ENCODE data around the gene CHRM4. TPM values are rescaled to one million over a fixed set of nuclear protein-coding genes. Genes with fewer than 3 reads are reported as not detected.

CHRM4 gene
- total and polyA plus RNA-seq, 2 of the 13 experiments (the other 11 are each of a cell fraction or from before 2014, with no cell fraction given) = 0.13 to 0.21 TPM

DNA sequence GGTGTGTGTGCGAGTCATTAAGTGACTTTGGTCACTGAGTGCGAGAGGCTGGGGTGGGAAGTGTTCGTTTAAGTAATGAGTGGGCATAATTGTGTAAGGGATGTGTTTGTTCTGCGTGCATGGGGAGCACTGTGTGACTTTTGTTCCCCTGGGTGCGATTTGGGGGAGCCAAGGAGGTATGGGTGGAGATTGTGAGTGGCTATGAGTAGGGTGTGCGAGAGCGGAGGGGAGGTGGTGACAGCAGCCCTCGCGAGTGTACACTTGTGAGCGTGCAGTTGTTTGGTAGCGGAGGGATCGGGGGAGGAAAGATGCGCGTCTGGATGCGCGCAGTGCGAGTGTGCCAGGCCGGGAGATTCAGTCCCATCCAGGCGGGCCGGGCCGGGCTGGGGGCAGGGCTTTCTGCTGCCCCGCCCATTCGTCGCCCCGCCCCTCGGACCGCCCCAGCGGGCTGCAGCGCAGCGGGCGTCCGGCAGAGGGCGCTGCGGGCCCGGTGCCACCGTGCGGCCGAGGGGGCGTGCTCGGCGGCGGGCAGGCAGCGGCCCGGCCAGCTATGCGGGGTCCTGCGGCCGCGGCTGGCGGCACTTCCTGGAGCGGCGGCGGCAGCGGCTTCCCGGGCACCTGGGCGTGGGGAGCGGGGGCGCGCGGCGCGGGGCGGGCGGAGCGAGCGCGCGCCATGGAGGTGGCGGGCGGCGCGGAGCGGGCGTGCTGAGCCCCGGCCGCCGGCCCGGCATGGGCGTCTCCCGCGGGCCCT, 44.5 kb downstream of the CHRM4 start, which contains the start of gene DGKZ (continued):
- TF ChIP-seq, protein P1, sequence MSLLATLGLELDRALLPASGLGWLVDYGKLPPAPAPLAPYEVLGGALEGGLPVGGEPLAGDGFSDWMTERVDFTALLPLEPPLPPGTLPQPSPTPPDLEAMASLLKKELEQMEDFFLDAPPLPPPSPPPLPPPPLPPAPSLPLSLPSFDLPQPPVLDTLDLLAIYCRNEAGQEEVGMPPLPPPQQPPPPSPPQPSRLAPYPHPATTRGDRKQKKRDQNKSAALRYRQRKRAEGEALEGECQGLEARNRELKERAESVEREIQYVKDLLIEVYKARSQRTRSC (CRISPR knock-in tag; IDR thresholded peaks at IDR 0.05; ENCODE audit: low read depth) = no peak
- no peak for TF ChIP-seq KLF12 (CRISPR knock-in tag; IDR thresholded peaks at IDR 0.05; ENCODE audit: borderline replicate concordance)
- TF ChIP-seq, protein P2, sequence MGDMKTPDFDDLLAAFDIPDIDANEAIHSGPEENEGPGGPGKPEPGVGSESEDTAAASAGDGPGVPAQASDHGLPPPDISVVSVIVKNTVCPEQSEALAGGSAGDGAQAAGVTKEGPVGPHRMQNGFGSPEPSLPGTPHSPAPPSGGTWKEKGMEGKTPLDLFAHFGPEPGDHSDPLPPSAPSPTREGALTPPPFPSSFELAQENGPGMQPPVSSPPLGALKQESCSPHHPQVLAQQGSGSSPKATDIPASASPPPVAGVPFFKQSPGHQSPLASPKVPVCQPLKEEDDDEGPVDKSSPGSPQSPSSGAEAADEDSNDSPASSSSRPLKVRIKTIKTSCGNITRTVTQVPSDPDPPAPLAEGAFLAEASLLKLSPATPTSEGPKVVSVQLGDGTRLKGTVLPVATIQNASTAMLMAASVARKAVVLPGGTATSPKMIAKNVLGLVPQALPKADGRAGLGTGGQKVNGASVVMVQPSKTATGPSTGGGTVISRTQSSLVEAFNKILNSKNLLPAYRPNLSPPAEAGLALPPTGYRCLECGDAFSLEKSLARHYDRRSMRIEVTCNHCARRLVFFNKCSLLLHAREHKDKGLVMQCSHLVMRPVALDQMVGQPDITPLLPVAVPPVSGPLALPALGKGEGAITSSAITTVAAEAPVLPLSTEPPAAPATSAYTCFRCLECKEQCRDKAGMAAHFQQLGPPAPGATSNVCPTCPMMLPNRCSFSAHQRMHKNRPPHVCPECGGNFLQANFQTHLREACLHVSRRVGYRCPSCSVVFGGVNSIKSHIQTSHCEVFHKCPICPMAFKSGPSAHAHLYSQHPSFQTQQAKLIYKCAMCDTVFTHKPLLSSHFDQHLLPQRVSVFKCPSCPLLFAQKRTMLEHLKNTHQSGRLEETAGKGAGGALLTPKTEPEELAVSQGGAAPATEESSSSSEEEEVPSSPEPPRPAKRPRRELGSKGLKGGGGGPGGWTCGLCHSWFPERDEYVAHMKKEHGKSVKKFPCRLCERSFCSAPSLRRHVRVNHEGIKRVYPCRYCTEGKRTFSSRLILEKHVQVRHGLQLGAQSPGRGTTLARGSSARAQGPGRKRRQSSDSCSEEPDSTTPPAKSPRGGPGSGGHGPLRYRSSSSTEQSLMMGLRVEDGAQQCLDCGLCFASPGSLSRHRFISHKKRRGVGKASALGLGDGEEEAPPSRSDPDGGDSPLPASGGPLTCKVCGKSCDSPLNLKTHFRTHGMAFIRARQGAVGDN (CRISPR knock-in tag; IDR thresholded peaks at IDR 0.05) = no peak
- no peak for TF ChIP-seq ZNF510 (CRISPR knock-in tag; IDR thresholded peaks at IDR 0.05; ENCODE audit: low read depth)
- TF ChIP-seq, protein P3, sequence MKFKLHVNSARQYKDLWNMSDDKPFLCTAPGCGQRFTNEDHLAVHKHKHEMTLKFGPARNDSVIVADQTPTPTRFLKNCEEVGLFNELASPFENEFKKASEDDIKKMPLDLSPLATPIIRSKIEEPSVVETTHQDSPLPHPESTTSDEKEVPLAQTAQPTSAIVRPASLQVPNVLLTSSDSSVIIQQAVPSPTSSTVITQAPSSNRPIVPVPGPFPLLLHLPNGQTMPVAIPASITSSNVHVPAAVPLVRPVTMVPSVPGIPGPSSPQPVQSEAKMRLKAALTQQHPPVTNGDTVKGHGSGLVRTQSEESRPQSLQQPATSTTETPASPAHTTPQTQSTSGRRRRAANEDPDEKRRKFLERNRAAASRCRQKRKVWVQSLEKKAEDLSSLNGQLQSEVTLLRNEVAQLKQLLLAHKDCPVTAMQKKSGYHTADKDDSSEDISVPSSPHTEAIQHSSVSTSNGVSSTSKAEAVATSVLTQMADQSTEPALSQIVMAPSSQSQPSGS (CRISPR knock-in tag; IDR thresholded peaks at IDR 0.05) = no peak
- TF ChIP-seq, protein P4, sequence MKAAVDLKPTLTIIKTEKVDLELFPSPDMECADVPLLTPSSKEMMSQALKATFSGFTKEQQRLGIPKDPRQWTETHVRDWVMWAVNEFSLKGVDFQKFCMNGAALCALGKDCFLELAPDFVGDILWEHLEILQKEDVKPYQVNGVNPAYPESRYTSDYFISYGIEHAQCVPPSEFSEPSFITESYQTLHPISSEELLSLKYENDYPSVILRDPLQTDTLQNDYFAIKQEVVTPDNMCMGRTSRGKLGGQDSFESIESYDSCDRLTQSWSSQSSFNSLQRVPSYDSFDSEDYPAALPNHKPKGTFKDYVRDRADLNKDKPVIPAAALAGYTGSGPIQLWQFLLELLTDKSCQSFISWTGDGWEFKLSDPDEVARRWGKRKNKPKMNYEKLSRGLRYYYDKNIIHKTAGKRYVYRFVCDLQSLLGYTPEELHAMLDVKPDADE (CRISPR knock-in tag; IDR thresholded peaks at IDR 0.05) = no peak
- TF ChIP-seq, protein P5, sequence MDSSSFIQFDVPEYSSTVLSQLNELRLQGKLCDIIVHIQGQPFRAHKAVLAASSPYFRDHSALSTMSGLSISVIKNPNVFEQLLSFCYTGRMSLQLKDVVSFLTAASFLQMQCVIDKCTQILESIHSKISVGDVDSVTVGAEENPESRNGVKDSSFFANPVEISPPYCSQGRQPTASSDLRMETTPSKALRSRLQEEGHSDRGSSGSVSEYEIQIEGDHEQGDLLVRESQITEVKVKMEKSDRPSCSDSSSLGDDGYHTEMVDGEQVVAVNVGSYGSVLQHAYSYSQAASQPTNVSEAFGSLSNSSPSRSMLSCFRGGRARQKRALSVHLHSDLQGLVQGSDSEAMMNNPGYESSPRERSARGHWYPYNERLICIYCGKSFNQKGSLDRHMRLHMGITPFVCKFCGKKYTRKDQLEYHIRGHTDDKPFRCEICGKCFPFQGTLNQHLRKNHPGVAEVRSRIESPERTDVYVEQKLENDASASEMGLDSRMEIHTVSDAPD (CRISPR knock-in tag; IDR thresholded peaks at IDR 0.05) = no peak
- no peak for TF ChIP-seq KDM5A (IDR thresholded peaks at IDR 0.05; ENCODE audit: borderline replicate concordance, low read length)
- TF ChIP-seq, protein P6, sequence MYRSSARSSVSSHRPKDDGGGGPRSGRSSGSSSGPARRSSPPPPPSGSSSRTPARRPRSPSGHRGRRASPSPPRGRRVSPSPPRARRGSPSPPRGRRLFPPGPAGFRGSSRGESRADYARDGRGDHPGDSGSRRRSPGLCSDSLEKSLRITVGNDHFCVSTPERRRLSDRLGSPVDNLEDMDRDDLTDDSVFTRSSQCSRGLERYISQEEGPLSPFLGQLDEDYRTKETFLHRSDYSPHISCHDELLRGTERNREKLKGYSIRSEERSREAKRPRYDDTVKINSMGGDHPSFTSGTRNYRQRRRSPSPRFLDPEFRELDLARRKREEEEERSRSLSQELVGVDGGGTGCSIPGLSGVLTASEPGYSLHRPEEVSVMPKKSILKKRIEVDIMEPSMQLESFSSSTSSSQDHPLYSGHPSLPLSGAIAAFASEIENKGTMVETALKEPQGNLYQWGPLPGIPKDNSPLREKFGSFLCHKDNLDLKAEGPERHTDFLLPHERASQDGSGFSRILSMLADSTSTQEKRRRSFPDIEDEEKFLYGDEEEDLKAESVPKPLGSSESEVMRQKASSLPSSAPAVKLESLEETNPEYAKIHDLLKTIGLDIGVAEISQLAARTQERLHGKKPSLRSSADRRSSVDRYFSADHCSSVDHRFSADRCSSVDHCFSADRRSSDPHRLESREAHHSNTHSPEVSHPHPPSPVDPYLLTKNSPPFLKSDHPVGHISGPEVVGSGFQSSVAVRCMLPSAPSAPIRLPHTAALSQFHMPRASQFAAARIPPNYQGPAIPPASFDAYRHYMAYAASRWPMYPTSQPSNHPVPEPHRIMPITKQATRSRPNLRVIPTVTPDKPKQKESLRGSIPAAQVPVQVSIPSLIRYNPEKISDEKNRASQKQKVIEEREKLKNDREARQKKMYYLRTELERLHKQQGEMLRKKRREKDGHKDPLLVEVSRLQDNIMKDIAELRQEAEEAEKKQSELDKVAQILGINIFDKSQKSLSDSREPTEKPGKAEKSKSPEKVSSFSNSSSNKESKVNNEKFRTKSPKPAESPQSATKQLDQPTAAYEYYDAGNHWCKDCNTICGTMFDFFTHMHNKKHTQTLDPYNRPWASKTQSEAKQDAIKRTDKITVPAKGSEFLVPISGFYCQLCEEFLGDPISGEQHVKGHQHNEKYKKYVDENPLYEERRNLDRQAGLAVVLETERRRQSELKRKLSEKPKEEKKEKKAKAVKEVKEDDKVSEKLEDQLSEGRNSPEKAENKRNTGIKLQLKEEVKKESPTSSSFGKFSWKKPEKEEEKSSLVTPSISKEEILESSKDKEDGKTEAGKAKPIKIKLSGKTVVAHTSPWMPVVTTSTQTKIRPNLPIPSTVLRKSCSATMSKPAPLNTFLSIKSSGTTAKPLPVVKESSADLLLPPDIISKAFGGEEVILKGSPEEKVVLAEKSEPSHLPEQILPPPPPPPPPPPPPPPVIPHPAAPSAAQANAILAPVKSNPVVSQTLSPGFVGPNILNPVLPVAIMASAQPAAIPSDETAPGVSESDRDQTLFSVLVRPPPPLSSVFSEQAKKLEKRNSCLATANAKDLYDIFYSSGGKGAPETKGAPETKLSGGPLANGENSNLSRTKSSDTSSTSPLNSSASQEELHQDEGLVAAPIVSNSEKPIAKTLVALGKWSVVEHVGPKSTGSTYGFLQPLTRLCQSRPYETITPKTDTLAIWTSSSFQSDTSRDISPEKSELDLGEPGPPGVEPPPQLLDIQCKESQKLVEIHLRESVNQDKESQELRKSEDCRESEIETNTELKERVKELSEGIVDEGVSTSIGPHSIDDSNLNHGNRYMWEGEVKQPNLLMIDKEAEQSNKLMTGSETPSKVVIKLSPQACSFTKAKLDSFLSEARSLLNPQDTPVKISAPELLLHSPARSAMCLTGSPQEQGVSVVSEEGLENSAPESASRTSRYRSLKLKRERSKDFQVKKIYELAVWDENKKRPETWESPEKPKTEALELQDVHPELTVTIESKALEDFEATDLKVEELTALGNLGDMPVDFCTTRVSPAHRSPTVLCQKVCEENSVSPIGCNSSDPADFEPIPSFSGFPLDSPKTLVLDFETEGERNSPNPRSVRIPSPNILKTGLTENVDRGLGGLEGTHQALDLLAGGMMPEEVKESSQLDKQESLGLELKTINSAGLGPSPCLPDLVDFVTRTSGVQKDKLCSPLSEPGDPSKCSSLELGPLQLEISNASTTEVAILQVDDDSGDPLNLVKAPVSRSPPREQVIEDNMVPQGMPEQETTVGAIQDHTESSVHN (CRISPR knock-in tag; IDR thresholded peaks at IDR 0.05) = no peak
- no peak for TF ChIP-seq ZNF235 (CRISPR knock-in tag; IDR thresholded peaks at IDR 0.05; ENCODE audit: borderline replicate concordance)
